Epithelial cell of esophagus (primary cell): ENCODE data around the gene CSNK2B.

Experiments used
- DNase-seq: peaks from one replicate; pipeline ENCODE4 v3.0.0; 2010; ENCODE audit warnings: low read depth
- H3K4me3 ChIP-seq: 2 replicates; pipeline ENCODE4 v1.5.1; 2011; ENCODE audit warnings: mild to moderate bottlenecking, low read length, control low read depth
- CTCF ChIP-seq: IDR thresholded peaks from 2 replicates; pipeline ENCODE4 v1.5.1; 2011; ENCODE audit warnings: low read depth, mild to moderate bottlenecking, low read length, control low read depth, inconsistent platforms; ENCODE audit not compliant: insufficient read depth; ENCODE audit errors: missing control alignments

CSNK2B gene

DNA sequence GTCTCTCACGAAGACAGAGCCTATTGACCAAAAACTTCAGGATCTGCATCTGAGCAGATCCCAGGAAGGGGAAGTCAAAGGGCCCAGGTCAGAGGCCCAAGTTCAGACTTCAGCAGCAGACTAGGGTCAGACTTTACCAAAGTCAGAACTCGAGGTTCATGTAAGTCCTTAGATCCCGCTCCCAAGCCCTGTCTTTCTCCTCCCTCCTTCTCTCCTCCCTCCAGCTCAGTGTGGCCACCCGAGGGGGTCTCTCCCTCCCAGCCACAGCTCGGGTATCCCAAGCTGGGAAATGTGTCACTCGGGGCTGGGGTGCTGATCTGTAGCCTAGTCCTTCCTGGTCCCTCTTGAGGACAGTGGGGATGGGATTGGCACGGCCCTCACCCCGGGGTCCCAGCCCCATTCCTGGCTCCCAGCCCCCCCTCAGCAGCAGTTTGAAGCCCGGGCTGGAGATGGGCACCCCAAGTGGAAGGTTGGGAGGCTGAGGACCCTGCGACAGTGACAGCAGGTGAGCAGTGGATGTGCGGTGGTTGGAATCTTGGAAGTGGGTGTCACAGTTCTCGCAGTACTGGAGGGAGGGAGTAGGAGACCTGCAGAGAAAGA is 3.7 kb upstream of the CSNK2B start:
- DNase-seq, result no peak
- no peak overlapping the region for H3K4me3 ChIP-seq
- no peak for TF ChIP-seq CTCF

- H3K4me3 ChIP-seq, result peak overlapping the region; percentile 66
- peak; percentile 67 for DNase-seq
- no peak for TF ChIP-seq CTCF
These were observed 2.5 kb upstream of the CSNK2B start for GRCh38 chr6:31663126-31663960.

DNA sequence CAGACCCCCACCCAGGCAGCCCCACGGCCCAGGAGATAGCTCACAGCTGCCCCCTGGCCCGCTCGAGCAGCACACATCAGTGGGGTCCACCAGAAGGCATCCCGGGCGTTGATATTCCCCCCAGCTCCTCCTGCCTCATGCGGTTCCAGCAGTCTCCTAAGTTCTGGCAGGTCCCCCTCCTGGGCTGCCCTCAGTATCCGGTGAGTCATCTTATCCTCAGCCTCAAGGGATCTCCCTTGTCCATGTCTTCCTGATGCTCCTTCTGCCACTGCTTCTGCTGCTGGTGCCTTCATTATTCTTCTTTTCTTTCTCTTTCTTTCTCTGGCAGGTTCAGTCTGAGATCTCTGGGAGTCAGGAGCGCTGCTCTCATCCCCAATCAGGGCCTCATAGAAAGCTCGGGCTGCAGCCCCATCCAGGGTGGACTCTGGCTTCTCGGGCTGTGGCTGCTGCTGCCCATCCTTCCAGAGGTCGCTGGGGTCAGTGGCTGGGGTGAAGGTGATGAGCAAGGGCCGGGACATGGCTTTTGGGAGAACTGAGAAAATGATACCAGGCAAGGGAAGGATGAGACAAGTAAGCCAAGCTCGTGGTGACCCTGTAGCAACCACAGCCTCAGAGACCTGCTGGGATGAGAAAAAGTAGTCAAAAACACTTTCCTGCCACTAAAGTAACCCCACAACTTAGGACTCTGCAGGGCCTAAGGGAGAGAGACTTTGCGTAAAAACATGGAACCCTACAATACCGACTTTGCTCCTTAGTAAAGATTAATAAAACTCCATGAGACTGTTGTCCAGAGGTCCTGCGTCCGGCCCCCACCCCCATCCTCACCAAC is 1.7 kb upstream of the CSNK2B start:
- H3K4me3 ChIP-seq, result peak overlapping the region; percentile 66
- no peak for TF ChIP-seq CTCF
- peak; percentile 77 for DNase-seq

GRCh38 chr6:31664790-31665500 is 935 bp upstream of the CSNK2B start, which contains the start of gene GPANK1:
Gene GPANK1, minus strand, starts transcription at chr6:31664997. Its CDS starts 519 bp downstream, at chr6:31664478.
- peak; percentile 97 for DNase-seq
- H3K4me3 ChIP-seq, result peak within 1 kb of the TSS; percentile 66
- no peak for TF ChIP-seq CTCF

DNA sequence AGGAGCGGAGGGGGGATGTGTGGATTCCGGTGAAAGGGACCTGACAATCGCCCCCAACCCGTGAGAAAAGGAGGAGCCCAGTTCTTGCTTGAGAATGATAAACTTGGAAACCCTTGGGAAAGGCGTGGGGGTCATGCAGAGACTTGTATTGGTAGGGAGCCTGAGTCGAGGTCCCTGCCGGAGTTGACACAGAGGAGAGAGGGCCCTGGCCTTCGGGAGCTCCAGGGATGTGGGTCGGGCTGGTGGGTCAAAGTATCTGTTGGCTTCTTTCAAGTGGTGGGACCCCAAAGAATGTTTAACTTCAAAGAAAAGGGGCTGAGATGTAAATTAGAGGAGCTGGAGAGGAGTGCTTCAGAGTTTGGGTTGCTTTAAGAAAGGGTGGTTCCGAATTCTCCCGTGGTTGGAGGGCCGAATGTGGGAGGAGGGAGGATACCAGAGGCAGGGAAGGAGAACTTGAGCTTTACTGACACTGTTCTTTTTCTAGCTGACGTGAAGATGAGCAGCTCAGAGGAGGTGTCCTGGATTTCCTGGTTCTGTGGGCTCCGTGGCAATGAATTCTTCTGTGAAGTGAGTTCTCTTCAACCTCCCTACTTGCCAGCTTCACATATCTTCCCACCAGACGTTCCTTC is 571 bp downstream of the CSNK2B start:
- TF ChIP-seq CTCF, result no peak
- peak overlapping the region; percentile 66 for H3K4me3 ChIP-seq
- peak; percentile 31 for DNase-seq

DNA sequence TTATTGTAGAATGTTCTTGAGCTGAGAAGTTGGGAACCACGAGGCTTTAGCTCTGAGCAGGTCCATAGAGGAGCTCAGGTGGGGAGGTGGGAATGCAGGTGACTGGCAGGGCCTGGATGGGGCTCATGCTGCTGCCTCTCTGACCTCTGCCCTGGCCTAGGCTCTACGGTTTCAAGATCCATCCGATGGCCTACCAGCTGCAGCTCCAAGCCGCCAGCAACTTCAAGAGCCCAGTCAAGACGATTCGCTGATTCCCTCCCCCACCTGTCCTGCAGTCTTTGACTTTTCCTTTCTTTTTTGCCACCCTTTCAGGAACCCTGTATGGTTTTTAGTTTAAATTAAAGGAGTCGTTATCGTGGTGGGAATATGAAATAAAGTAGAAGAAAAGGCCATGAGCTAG is 3.8 kb downstream of the CSNK2B start, which contains the start of gene LY6G5B:
Gene LY6G5B, plus strand, starts transcription at position 301 of the 400 bp plus-strand sequence. CDS start 975 bp downstream, outside the sequence.
- TF ChIP-seq CTCF, result no peak
- H3K4me3 ChIP-seq, result no peak within 1 kb of the TSS
- no peak for DNase-seq
